Gastroesophageal sphincter (tissue), 4 donors: ENCODE data around the gene ARHGEF26. TPM values are rescaled to one million over a fixed set of nuclear protein-coding genes. Genes with fewer than 3 reads are reported as not detected.

Source experiments
- ATAC-seq: fragments of 150-250 bp; one replicate; pipeline ENCODE4 v1.9.1; 2016; ENCODE audit warnings: mild to moderate bottlenecking, moderate library complexity
- H3K27ac ChIP-seq, 4 donors: fragments of 200-600 bp; sonication (generic) in 3 of 4; 1 replicate in 3 of 4; 2 replicates in 1 of 4; pipeline ENCODE4 v1.5.1; 2016 to 2019
- H3K27me3 ChIP-seq: fragments of 200-600 bp; sonication (generic); one replicate; pipeline ENCODE4 v1.5.1; 2019
- H3K36me3 ChIP-seq, 2 donors: fragments of 200-600 bp; sonication (generic); one replicate each; pipeline ENCODE4 v1.5.1; 2019; ENCODE audit warnings: control low read depth in 1 of 2
- H3K4me1 ChIP-seq, 3 donors: fragments of 200-600 bp; sonication (generic); 1 replicate in 2 of 3; 2 replicates in 1 of 3; pipeline ENCODE4 v1.5.1; 2016 to 2019; ENCODE audit warnings: control low read depth in 2 of 3
- H3K4me3 ChIP-seq, 2 donors: fragments of 200-600 bp; sonication (generic); one replicate each; pipeline ENCODE4 v1.5.1; 2019; ENCODE audit warnings: mild to moderate bottlenecking in 1 of 2, moderate library complexity in 1 of 2
- H3K9me3 ChIP-seq, 3 donors: fragments of 200-600 bp; sonication (generic); one replicate each; pipeline ENCODE4 v1.5.1; 2017 to 2019; ENCODE audit warnings: control low read depth in 2 of 3
- EP300 ChIP-seq: sonication (generic); formaldehyde crosslinking; IDR thresholded peaks from one replicate; pipeline ENCODE4 v1.6.1; 2017; ENCODE audit warnings: antibody characterized with exemption, mild to moderate bottlenecking
- POLR2A ChIP-seq, 2 donors: fragments of 450-650 bp; IDR thresholded peaks; one replicate each; pipeline ENCODE4 v1.6.1; 2017; ENCODE audit warnings: antibody characterized with exemption in 2 of 2, mild to moderate bottlenecking in 2 of 2, moderate library complexity in 1 of 2
- POLR2AphosphoS5 ChIP-seq: sonication (generic); formaldehyde crosslinking; IDR thresholded peaks from one replicate; pipeline ENCODE4 v1.6.1; 2017; ENCODE audit warnings: antibody characterized with exemption
- WGBS, 2 donors: methylation state at CpG; one replicate each; pipeline ENCODE4 v1.1.5; 2018; ENCODE audit warnings: low coverage in 1 of 2; 5-methylcytosine and 5-hydroxymethylcytosine counted together
- total RNA-seq, 4 donors: library from RNA; depleted of rRNA; stranded (reverse); fragments of >200 nt; gene quantifications; one replicate each; pipeline ENCODE4 v1.1.0, GENCODE V29; 2016
- TF ChIP-seq, protein P1 (sequence below), 4 experiments: fragments of 200-600 bp in 2 of 4; fragments of 450-650 bp in 2 of 4; sonication (generic) in 1 of 4; IDR thresholded peaks; one replicate each; pipeline ENCODE4 v1.5.1; 2017 to 2019; ENCODE audit warnings: antibody characterized with exemption in 4 of 4, mild to moderate bottlenecking in 2 of 4, moderate library complexity in 2 of 4

ARHGEF26 gene
- total RNA-seq, 4 donors from 2014 or later, result 79.3 to 154 (median 133) TPM

DNA sequence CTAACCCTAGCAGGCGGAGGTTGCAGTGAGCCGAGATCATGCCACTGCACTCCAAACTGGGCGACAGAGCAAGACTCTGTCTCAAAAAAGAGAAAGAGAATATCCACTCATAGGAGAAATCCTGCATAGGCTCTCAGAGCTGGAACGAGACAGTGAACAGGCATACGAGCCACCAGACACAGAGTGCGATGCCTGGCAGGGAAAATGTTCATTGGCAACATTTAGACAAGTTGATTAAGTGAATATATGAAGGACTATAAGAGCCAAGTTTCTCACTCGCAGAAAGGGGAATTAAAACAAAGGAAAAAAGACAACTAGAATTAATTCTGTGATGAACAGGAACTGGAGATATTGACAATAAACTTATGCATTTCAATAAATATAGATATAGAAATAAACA, 27.1 kb upstream of the ARHGEF26 start:
- H3K36me3 ChIP-seq, result no peaks in the 10 kb centered on the region
- peak overlapping the region in 2 of 4 donors; percentile 30 to 41 for H3K27ac ChIP-seq
- no peak overlapping the region for H3K4me3 ChIP-seq
- peaks cover 0 to 17% (median 3%) of the 10 kb centered on the region in 3 donors for H3K4me1 ChIP-seq
- TF ChIP-seq POLR2AphosphoS5 (no peak), EP300 (no peak), POLR2A (IDR thresholded peaks at IDR 0.05) (no peak)
- TF ChIP-seq, protein P1, sequence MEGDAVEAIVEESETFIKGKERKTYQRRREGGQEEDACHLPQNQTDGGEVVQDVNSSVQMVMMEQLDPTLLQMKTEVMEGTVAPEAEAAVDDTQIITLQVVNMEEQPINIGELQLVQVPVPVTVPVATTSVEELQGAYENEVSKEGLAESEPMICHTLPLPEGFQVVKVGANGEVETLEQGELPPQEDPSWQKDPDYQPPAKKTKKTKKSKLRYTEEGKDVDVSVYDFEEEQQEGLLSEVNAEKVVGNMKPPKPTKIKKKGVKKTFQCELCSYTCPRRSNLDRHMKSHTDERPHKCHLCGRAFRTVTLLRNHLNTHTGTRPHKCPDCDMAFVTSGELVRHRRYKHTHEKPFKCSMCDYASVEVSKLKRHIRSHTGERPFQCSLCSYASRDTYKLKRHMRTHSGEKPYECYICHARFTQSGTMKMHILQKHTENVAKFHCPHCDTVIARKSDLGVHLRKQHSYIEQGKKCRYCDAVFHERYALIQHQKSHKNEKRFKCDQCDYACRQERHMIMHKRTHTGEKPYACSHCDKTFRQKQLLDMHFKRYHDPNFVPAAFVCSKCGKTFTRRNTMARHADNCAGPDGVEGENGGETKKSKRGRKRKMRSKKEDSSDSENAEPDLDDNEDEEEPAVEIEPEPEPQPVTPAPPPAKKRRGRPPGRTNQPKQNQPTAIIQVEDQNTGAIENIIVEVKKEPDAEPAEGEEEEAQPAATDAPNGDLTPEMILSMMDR (IDR thresholded peaks at IDR 0.05), result no peak
- WGBS, 2 donors, result 35 to 49% methylated on average over 6 of the region's 7 CpGs
- no peaks in the 10 kb centered on the region for H3K9me3 ChIP-seq
- no peak for ATAC-seq
- H3K27me3 ChIP-seq, result no peaks in the 10 kb centered on the region

DNA sequence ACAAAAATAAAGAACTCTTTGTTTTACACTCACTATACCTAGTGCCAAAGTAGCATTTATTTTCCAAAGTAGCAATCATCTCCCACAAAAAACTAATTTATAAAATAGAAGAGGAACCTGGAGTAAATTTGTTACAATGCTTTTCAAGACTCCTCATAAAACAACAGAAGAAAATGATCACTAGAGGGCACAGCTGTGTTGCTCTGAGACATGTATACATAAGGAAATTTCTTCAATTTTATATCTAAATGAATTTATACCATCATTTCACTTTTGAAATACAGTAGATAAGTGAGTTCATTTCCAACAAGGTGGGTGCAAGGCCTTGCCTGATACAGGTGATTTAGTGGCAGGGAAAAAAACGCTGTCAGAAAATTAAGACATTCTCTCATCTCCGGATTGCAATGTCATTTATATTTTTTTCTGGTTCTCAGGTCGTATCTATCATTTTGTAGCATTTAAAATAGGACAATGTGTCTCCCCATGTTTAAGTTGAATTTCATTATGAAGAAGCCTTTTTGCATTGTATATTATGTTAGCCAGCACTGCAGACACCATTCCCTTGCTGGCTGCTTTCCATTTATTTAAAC, 25.3 kb upstream of the ARHGEF26 start:
- TF ChIP-seq, protein P1 (IDR thresholded peaks at IDR 0.05), result peak; percentile 26 to 61 (median 42)
- TF ChIP-seq POLR2AphosphoS5, result no peak
- no peak for TF ChIP-seq EP300
- TF ChIP-seq POLR2A (IDR thresholded peaks at IDR 0.05), result no peak
- ATAC-seq, result no peak

DNA sequence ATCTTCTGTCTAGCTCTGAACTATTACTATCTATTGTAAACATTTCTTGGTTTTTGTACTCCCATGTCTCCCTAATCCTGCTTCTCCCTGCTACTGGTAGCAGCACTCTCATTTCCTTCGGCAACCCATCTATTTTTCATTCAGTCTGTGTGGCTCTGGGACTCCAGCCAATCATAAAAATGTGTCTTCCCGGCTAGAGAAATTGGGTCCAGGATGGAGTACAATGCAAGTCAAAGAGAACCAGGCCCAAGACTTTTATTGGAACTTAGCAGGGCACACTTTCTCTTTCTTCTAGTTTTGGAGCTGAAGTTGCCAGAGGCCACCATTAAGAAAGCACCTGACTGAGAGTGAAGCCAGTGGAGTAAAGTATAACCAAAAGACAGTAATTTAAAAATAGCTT, 22.8 kb upstream of the ARHGEF26 start:
- peak overlapping the region in 3 of 4 donors; percentile 6 to 52 (median 39) for H3K27ac ChIP-seq
- H3K4me3 ChIP-seq, result no peak overlapping the region
- TF ChIP-seq EP300, result no peak
- TF ChIP-seq, protein P1 (IDR thresholded peaks at IDR 0.05), result peak in 1 of 4 experiments; percentile 1
- H3K4me1 ChIP-seq, result peaks cover 0 to 17% (median 3%) of the 10 kb centered on the region in 3 donors
- no peak for ATAC-seq
- no peaks in the 10 kb centered on the region for H3K9me3 ChIP-seq
- no peaks in the 10 kb centered on the region for H3K27me3 ChIP-seq
- H3K36me3 ChIP-seq, result no peaks in the 10 kb centered on the region
- 7 to 10% methylated on average over 2 of the region's 2 CpGs for WGBS, 2 donors

More for the DNA sequence above, 25.3 kb upstream of the ARHGEF26 start:
- Histone ChIP-seq H3K27me3 (no peaks in the 10 kb centered on the region), H3K4me1 (peaks cover 0 to 17% (median 3%) of the 10 kb centered on the region in 3 donors), H3K27ac (peak overlapping the region in 2 of 4 donors; percentile 30 to 41), H3K36me3 (no peaks in the 10 kb centered on the region), H3K9me3 (no peaks in the 10 kb centered on the region), H3K4me3 (no peak overlapping the region)
- 41 to 65% methylated on average over 3 of the region's 3 CpGs for WGBS, 2 donors

DNA sequence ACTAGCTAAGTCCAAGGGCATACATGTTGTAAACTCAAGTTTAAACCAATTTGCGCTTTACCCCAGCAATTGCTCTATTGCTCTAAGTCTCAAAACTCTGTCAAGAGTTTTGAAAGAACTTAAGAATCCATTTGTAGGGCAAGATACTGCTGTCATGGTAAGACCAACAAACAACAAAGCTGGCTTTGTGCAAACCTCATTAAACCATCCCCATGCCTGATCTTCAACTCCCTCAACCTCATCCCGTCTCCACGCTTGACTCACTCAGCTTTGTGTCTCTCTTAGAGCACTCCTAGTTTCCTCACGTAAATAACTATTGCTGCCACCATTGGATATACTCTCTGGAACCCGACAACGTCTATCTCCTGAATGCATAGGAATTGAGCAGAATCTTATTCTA, 20.6 kb upstream of the ARHGEF26 start:
- Histone ChIP-seq H3K9me3 (no peaks in the 10 kb centered on the region), H3K27ac (no peak overlapping the region), H3K27me3 (no peaks in the 10 kb centered on the region), H3K4me3 (no peak overlapping the region), H3K36me3 (no peaks in the 10 kb centered on the region), H3K4me1 (peaks cover 0 to 20% (median 5%) of the 10 kb centered on the region in 3 donors)
- WGBS, 2 donors, result 82 to 100% methylated on average over 6 of the region's 6 CpGs
- no peak for ATAC-seq
- TF ChIP-seq POLR2A (IDR thresholded peaks at IDR 0.05) (no peak), POLR2AphosphoS5 (no peak)

DNA sequence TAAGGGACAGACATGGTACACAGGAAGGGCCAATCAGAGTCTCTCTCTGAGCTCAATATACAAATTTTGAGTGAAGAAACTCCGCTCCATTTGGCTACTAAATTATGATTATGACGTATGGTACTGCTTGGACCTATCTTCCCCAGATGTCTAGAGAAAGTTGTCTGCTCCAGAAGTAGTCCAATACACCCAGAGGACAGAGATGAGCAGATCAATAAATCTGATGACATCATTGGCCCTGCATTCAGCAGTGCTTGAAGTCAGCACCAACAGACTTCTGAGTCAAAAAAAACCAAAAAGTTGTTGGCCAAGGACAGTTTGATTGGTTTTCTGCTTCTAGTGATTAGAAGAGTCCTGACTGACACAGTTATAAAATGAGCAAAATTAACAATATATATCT, 19.9 kb upstream of the ARHGEF26 start:
- no peak overlapping the region for H3K4me3 ChIP-seq
- no peak for TF ChIP-seq EP300
- no peak for TF ChIP-seq POLR2AphosphoS5
- H3K36me3 ChIP-seq, result no peaks in the 10 kb centered on the region
- 81 to 89% methylated on average over 2 of the region's 2 CpGs for WGBS, 2 donors
- no peaks in the 10 kb centered on the region for H3K27me3 ChIP-seq
- H3K27ac ChIP-seq, result no peak overlapping the region
- no peaks in the 10 kb centered on the region for H3K9me3 ChIP-seq
- H3K4me1 ChIP-seq, result peaks cover 0 to 16% (median 5%) of the 10 kb centered on the region in 3 donors
- no peak for ATAC-seq

DNA sequence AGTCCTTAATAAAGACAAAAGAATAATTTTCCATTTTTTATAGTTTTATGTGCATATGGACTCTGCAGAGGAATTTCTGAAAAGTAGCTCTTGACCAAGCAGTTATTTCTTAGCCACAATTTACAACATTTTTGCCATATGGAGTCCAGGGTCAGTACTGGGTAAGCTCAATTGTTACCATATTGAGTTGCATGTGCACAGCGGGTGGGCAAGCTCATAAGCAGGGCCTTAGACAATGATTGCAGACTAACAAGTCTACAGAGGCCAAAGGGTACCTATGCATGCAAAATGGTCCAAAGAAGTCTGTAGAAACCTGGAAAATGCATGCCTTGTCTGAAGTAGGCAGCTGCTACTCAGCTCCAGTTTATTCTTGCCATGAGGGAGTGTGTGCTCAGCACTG, 19.0 kb upstream of the ARHGEF26 start:
- TF ChIP-seq POLR2A (IDR thresholded peaks at IDR 0.05) (no peak), POLR2AphosphoS5 (no peak), EP300 (no peak)
- TF ChIP-seq, protein P1 (IDR thresholded peaks at IDR 0.05), result no peak
- H3K27me3 ChIP-seq, result no peaks in the 10 kb centered on the region
- WGBS, 2 donors, result no CpG with 5 or more reads among the region's 1 CpG
- no peak for ATAC-seq
- no peaks in the 10 kb centered on the region for H3K9me3 ChIP-seq
- no peak overlapping the region for H3K27ac ChIP-seq
- H3K4me1 ChIP-seq, result peaks cover 0 to 13% (median 5%) of the 10 kb centered on the region in 3 donors
- no peak overlapping the region for H3K4me3 ChIP-seq
- no peaks in the 10 kb centered on the region for H3K36me3 ChIP-seq
